SK-N-SH treated with all-trans-retinoic acid at 6 μM for 48 hours (cell line): ENCODE measurements around the gene GAMT.

Experiments
- ARNTL ChIP-seq: fragments of 450-650 bp; formaldehyde crosslinking; IDR thresholded peaks from 2 replicates; pipeline ENCODE4 v1.5.0; 2020; ENCODE audit warnings: low read depth, mild to moderate bottlenecking, moderate library complexity, borderline replicate concordance
- BACH2 ChIP-seq: fragments of 250-450 bp; sonication (Bioruptor Pico); IDR thresholded peaks from 2 replicates; pipeline ENCODE4 v1.9.0; 2021; ENCODE audit warnings: mild to moderate bottlenecking, borderline replicate concordance
- CREB5 ChIP-seq: fragments of 250-450 bp; sonication (Bioruptor Pico); IDR thresholded peaks from 2 replicates; pipeline ENCODE4 v1.5.1; 2020; ENCODE audit warnings: low read depth, mild to moderate bottlenecking, moderate library complexity
- CSDC2 ChIP-seq: fragments of 250-450 bp; sonication (Bioruptor Pico); IDR thresholded peaks from 2 replicates; pipeline ENCODE4 v1.5.0; 2020; ENCODE audit warnings: mild to moderate bottlenecking, moderate library complexity
- CSRNP3 ChIP-seq: fragments of 250-450 bp; sonication (Bioruptor Pico); IDR thresholded peaks from 2 replicates; pipeline ENCODE4 v1.5.1; 2021; ENCODE audit warnings: mild to moderate bottlenecking, moderate library complexity
- ESRRG ChIP-seq: fragments of 250-450 bp; sonication (Bioruptor Pico); IDR thresholded peaks from 2 replicates; pipeline ENCODE4 v1.6.1; 2021; ENCODE audit warnings: mild to moderate bottlenecking
- ISL1 ChIP-seq: fragments of 250-450 bp; sonication (Bioruptor Pico); IDR thresholded peaks from 2 replicates; pipeline ENCODE4 v2.1.2; 2022; ENCODE audit warnings: mild to moderate bottlenecking, moderate library complexity
- PATZ1 ChIP-seq: fragments of 250-450 bp; sonication (Bioruptor Pico); IDR thresholded peaks from 2 replicates; pipeline ENCODE4 v1.8.0; 2020; ENCODE audit warnings: mild to moderate bottlenecking, moderate library complexity, borderline replicate concordance
- RARB ChIP-seq: fragments of 250-450 bp; sonication (Bioruptor Pico); IDR thresholded peaks from 2 replicates; pipeline ENCODE4 v1.8.0; 2021; ENCODE audit warnings: mild to moderate bottlenecking, moderate library complexity
- TSHZ2 ChIP-seq: fragments of 250-450 bp; sonication (Bioruptor Pico); IDR thresholded peaks from 2 replicates; pipeline ENCODE4 v1.5.0; 2020; ENCODE audit warnings: mild to moderate bottlenecking, moderate library complexity
- ZC3H10 ChIP-seq: fragments of 250-450 bp; sonication (Bioruptor Pico); IDR thresholded peaks from 2 replicates; pipeline ENCODE4 v1.5.1; 2021; ENCODE audit warnings: mild to moderate bottlenecking, moderate library complexity
- ZFP3 ChIP-seq: fragments of 250-450 bp; sonication (Bioruptor Pico); IDR thresholded peaks from 2 replicates; pipeline ENCODE4 v1.5.0; 2020; ENCODE audit warnings: mild to moderate bottlenecking, moderate library complexity
- ZFP30 ChIP-seq: fragments of 450-650 bp; formaldehyde crosslinking; IDR thresholded peaks from 2 replicates; pipeline ENCODE4 v1.5.0; 2022; ENCODE audit warnings: mild to moderate bottlenecking, moderate library complexity
- ZNF565 ChIP-seq: fragments of 450-650 bp; formaldehyde crosslinking; conservative IDR thresholded peaks from 2 replicates; pipeline ENCODE4 v1.5.0; 2020; ENCODE audit warnings: low read depth, mild to moderate bottlenecking, moderate library complexity

GRCh38 chr19:1356508-1356865, 44.9 kb downstream of the GAMT start:
- no peak for TF ChIP-seq PATZ1 (CRISPR knock-in tag)
- TF ChIP-seq ZNF565 (CRISPR knock-in tag), result no peak
- TF ChIP-seq CREB5 (CRISPR knock-in tag), result no peak
- no peak for TF ChIP-seq ISL1 (CRISPR knock-in tag)
- TF ChIP-seq ZC3H10 (CRISPR knock-in tag), result no peak
- no peak for TF ChIP-seq ZFP30 (CRISPR knock-in tag)
- no peak for TF ChIP-seq CSRNP3 (CRISPR knock-in tag)
- TF ChIP-seq ESRRG (CRISPR knock-in tag), result no peak
- no peak for TF ChIP-seq ARNTL (CRISPR knock-in tag)
- no peak for TF ChIP-seq BACH2 (CRISPR knock-in tag)
- TF ChIP-seq ZFP3 (CRISPR knock-in tag), result no peak
- no peak for TF ChIP-seq CSDC2 (CRISPR knock-in tag)
- TF ChIP-seq TSHZ2 (CRISPR knock-in tag), result no peak
- no peak for TF ChIP-seq RARB
